H1 (cell line): ENCODE results near the gene TBC1D22A. TPM values are rescaled to one million over a fixed set of nuclear protein-coding genes. Genes with fewer than 3 reads are reported as not detected.

ENCODE experiments used
- JUN ChIP-seq: IDR thresholded peaks from 2 replicates; pipeline ENCODE4 v1.6.1; 2011; ENCODE audit warnings: low read depth, mild to moderate bottlenecking, improper control_type of control experiment, low read length
- TAF1 ChIP-seq: IDR thresholded peaks from 2 replicates; pipeline ENCODE4 v1.6.1; 2011; ENCODE audit warnings: mild to moderate bottlenecking, low read depth, low read length
- polyA plus RNA-seq, 7 experiments: library from polyadenylated mRNA; depleted of rRNA in 3 of 7; stranded (reverse) in 5 of 7; unstranded in 2 of 7; fragments of >200 nt in 5 of 7; fragments of 200-250 nt in 2 of 7; gene quantifications; 1 replicate in 5 of 7; 2 replicates in 1 of 7; 4 replicates in 1 of 7; pipeline versions ENCODE4 v1.2.1 to v1.2.3, GENCODE V29; 2011 to 2013; ENCODE audit warnings: missing spikeins in 2 of 7, mixed read lengths in 2 of 7
- total RNA-seq: library from RNA; stranded (reverse); fragmentation: NEBNext Ultra II Directional; extraction: Animal tissue kit (Norgen Biotek cat#: 25700); gene quantifications from 2 replicates; pipeline ENCODE4 v1.2.1, GENCODE V29; 2021
- TF ChIP-seq, protein P1 (sequence below), 3 experiments: IDR thresholded peaks; 1 replicate in 2 of 3; 2 replicates in 1 of 3; pipeline versions ENCODE4 v1.5.1 to v1.6.1; 2011; ENCODE audit warnings: low read length in 3 of 3, mild to moderate bottlenecking in 3 of 3, inconsistent platforms in 2 of 3, low read depth in 1 of 3, moderate library complexity in 1 of 3; ENCODE audit not compliant: insufficient read depth in 1 of 3; ENCODE audit errors: control extremely low read depth in 1 of 3

Gene TBC1D22A
- total and polyA plus RNA-seq, 2 of the 8 experiments (the other 6 are each of a cell fraction or from before 2014, with no cell fraction given), result 11.9 to 18.4 TPM

DNA sequence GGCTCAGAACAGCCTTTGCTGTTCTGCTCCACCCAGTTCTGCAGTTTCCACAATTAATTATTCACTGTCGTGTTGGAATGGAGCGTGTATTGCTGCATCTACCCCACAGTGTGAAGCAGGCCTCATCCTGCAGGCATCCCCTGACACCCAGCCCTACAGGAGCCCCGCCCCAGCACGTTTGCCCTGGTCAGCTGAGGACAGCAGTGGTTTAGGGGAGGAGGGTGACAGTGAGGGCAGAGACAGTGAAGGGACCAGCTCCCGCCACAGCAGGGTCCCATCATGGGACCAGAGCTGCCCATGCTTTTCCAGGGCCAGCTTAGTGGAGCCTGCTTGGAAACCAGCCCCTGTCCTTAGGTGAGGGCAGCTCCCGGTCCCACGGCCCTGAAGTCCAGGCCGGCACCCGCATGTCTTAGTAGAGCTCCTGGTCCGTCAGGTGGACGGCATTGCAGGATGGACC lies 273.0 kb downstream of the TBC1D22A start (continued):
- TF ChIP-seq, protein P1, sequence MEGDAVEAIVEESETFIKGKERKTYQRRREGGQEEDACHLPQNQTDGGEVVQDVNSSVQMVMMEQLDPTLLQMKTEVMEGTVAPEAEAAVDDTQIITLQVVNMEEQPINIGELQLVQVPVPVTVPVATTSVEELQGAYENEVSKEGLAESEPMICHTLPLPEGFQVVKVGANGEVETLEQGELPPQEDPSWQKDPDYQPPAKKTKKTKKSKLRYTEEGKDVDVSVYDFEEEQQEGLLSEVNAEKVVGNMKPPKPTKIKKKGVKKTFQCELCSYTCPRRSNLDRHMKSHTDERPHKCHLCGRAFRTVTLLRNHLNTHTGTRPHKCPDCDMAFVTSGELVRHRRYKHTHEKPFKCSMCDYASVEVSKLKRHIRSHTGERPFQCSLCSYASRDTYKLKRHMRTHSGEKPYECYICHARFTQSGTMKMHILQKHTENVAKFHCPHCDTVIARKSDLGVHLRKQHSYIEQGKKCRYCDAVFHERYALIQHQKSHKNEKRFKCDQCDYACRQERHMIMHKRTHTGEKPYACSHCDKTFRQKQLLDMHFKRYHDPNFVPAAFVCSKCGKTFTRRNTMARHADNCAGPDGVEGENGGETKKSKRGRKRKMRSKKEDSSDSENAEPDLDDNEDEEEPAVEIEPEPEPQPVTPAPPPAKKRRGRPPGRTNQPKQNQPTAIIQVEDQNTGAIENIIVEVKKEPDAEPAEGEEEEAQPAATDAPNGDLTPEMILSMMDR (IDR thresholded peaks at IDR 0.05; ENCODE audit: control extremely low read depth in 1 of 3, insufficient read depth in 1 of 3, low read depth in 1 of 3, low read length in 3 of 3), result no peak
- no peak for TF ChIP-seq JUN
- TF ChIP-seq TAF1, result no peak
